HFFc6 (cell line): ENCODE data around the gene NABP2. TPM values are rescaled to one million over a fixed set of nuclear protein-coding genes. Genes with fewer than 3 reads are reported as not detected.
A peak's percentile ranks its signal among the peaks of the same experiment; 100 is the strongest.

Experiments
- DNase-seq: peaks from one replicate; pipeline ENCODE4 v3.0.0-alpha.2; 2018
- H3K27ac Mint-ChIP-seq: 2 replicates; pipeline ENCODE4 v1.8.0; 2020; ENCODE audit warnings: mild to moderate bottlenecking, mixed read lengths
- H3K27me3 Mint-ChIP-seq: 2 replicates; pipeline ENCODE4 v1.8.0; 2021; ENCODE audit warnings: mild to moderate bottlenecking, moderate library complexity, mixed read lengths; ENCODE audit not compliant: insufficient read depth
- H3K36me3 Mint-ChIP-seq: 2 replicates; pipeline ENCODE4 v1.8.0; 2021; ENCODE audit warnings: low read depth, mixed read lengths
- H3K4me1 Mint-ChIP-seq: 2 replicates; pipeline ENCODE4 v1.8.0; 2020; ENCODE audit warnings: low read depth, mixed read lengths
- H3K4me3 Mint-ChIP-seq: 2 replicates; pipeline ENCODE4 v1.8.0; 2020; ENCODE audit warnings: mild to moderate bottlenecking, moderate library complexity, mixed read lengths
- H3K9me3 Mint-ChIP-seq: 2 replicates; pipeline ENCODE4 v1.8.0; 2020; ENCODE audit warnings: mild to moderate bottlenecking, mixed read lengths
- CTCF ChIP-seq: fragments of 200-600 bp; sonication (generic); IDR thresholded peaks from 2 replicates; pipeline ENCODE4 v1.5.0; 2021; ENCODE audit warnings: antibody characterized with exemption, mild to moderate bottlenecking
- total RNA-seq, 6 experiments: library from RNA; stranded (reverse); fragmentation: NEBNext Ultra II Directional; extraction: Animal tissue kit (Norgen Biotek cat#: 25700); gene quantifications; 2 replicates in 1 of 6; 3 replicates in 5 of 6; pipeline ENCODE4 v1.2.3, GENCODE V29; 2021

NABP2 gene
- total RNA-seq, 6 experiments from 2014 or later: 46.8 to 53.6 (median 49.4) TPM

DNA sequence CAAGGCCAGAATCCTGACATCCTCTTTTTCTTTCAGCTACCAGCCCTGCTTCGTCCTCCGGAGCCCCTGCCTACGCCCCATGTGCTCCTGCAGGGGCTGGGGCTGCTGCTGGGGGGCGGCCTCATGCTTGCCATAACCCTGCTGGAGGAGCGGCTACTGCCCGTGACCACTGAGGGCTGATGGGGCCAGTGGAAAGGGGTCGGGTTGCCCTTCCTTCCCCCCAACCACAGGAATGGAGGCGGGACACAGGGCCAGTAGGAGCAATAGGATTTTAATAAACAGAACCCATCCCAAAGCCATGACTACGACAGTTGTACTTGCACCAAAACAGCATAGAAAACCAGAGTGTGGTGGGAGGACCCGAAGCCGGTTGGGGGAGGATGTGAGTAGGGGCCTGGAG lies 13.4 kb downstream of the NABP2 start:
- Mint-ChIP-seq H3K4me1 (no peaks in the 10 kb centered on the region), H3K27ac (no peak overlapping the region), H3K9me3 (no peaks in the 10 kb centered on the region), H3K36me3 (peaks cover 13% of the 10 kb centered on the region), H3K27me3 (peaks cover 10% of the 10 kb centered on the region), H3K4me3 (no peak overlapping the region)
- DNase-seq: no peak
- TF ChIP-seq CTCF: no peak

DNA sequence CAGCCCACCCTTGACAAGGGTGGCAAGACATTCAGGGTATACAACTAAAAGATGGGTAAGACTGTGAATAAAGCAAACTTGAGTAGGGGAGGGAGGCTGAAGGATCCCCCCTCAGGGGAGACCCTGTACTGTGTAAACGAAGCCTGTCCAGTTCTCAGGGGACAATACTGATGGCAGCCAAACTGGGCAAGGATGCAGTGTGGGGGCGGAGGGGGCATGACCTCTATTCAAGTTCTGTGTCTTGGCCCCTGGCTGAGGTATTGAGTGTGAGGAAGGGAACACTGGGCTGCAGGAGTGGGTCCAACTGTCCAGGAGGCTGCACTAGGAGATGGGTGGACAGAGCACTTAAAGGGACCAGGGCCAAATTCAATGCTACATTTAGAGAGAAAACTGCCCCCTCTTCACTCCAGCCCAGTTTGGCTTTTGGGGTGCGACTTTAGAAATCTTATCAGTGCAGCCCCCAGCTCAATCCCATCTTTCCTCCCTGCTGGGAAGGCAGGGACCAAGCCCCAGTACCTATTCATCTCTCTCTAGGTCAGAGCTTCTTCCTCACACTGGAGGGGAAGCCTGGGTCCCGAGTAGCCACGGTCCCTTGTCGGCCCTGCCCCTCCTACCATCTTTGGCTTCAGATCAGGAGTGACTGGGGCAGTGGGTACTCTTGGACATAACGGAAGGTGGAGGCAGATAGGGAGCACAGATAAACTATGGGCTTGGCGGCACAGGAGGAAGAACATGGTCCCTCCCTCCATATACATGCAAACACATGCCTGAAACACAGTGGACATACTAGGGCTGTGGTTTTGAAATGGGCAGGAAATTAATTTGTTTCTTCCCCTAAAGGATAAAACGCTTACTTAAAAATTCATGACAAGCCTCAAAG lies 17.5 kb downstream of the NABP2 start:
- Mint-ChIP-seq H3K27ac (no peak overlapping the region), H3K27me3 (no peaks in the 10 kb centered on the region), H3K4me3 (no peak overlapping the region), H3K36me3 (peaks cover 12% of the 10 kb centered on the region; the same call in 1 of the 2 replicates), H3K4me1 (no peaks in the 10 kb centered on the region), H3K9me3 (no peaks in the 10 kb centered on the region)
- no peak for TF ChIP-seq CTCF
- no peak for DNase-seq

- DNase-seq: no peak
- TF ChIP-seq CTCF: no peak
- peaks cover 12% of the 10 kb centered on the region; the same call in 1 of the 2 replicates for H3K36me3 Mint-ChIP-seq
These were observed 18.8 kb downstream of the NABP2 start for GRCh38 chr12:56242986-56243385.

GRCh38 chr12:56243731-56244181 lies 19.6 kb downstream of the NABP2 start:
- DNase-seq: no peak
- TF ChIP-seq CTCF: no peak
- H3K9me3 Mint-ChIP-seq: no peaks in the 10 kb centered on the region

More at GRCh38 chr12:56242986-56243385, 18.8 kb downstream of the NABP2 start:
- Mint-ChIP-seq H3K27ac (no peak overlapping the region), H3K4me3 (no peak overlapping the region), H3K27me3 (no peaks in the 10 kb centered on the region), H3K4me1 (no peaks in the 10 kb centered on the region), H3K9me3 (no peaks in the 10 kb centered on the region)

DNA sequence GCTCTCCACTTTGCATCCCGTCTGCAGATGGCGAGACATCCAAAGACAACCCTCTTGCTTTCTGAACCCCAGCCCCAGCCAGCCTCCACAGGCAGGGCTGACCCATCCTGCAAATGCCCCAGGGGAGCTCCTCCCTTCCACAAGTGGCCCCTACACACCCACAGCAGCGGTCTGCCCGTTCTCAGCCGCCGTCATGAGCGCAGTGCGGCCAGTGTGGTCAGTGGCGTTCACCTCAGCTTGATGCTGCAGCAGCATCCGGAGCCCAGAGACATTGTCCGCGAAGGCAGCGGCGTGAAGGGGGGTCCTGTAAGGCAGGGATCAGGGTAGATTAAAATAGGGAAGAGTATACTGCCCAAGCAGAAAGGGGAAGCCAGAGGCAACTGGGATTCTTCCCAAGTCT lies 20.4 kb downstream of the NABP2 start:
- no peak for TF ChIP-seq CTCF
- no peak overlapping the region for H3K27ac Mint-ChIP-seq
- no peak overlapping the region for H3K4me3 Mint-ChIP-seq
- peaks cover 17% of the 10 kb centered on the region; the same call in 1 of the 2 replicates for H3K36me3 Mint-ChIP-seq
- H3K27me3 Mint-ChIP-seq: no peaks in the 10 kb centered on the region
- DNase-seq: no peak
- no peaks in the 10 kb centered on the region for H3K4me1 Mint-ChIP-seq
- H3K9me3 Mint-ChIP-seq: no peaks in the 10 kb centered on the region

More at GRCh38 chr12:56243731-56244181, 19.6 kb downstream of the NABP2 start:
- Mint-ChIP-seq H3K27ac (peak overlapping the region; percentile 31; the same call in 1 of the 2 replicates), H3K27me3 (no peaks in the 10 kb centered on the region), H3K36me3 (peaks cover 12% of the 10 kb centered on the region; the same call in 1 of the 2 replicates), H3K4me1 (no peaks in the 10 kb centered on the region), H3K4me3 (no peak overlapping the region)
